HUES64 (cell line): ENCODE measurements around the gene PHYHIPL.

Experiments
- H3K27ac ChIP-seq: 2 replicates; pipeline ENCODE4 v1.7.0; 2013; ENCODE audit warnings: low read depth, low read length, inconsistent platforms
- H3K27me3 ChIP-seq: 2 replicates; pipeline ENCODE4 v1.6.1; 2013; ENCODE audit warnings: mild to moderate bottlenecking, low read length; ENCODE audit not compliant: insufficient read depth
- H3K36me3 ChIP-seq: 2 replicates; pipeline ENCODE4 v1.6.1; 2013; ENCODE audit warnings: mild to moderate bottlenecking, low read length; ENCODE audit not compliant: insufficient read depth
- H3K4me1 ChIP-seq: 2 replicates; pipeline ENCODE4 v1.6.1; 2013; ENCODE audit warnings: mild to moderate bottlenecking, low read length, moderate library complexity; ENCODE audit not compliant: insufficient read depth
- H3K4me3 ChIP-seq: 2 replicates; pipeline ENCODE4 v1.5.1; 2013; ENCODE audit warnings: mild to moderate bottlenecking, low read length, moderate library complexity
- H3K9ac ChIP-seq: 2 replicates; pipeline ENCODE4 v1.6.1; 2013; ENCODE audit warnings: mild to moderate bottlenecking, low read depth, low read length
- H3K9me3 ChIP-seq: 2 replicates; pipeline ENCODE4 v1.6.1; 2013; ENCODE audit warnings: low read depth, low read length; ENCODE audit not compliant: insufficient read depth
- WGBS: fragments of 150-250, 120-280 bp; methylation state at CpG from one replicate; pipeline ENCODE4 v1.1.7; 2013; ENCODE audit warnings: missing lambda C conversion rate; 5-methylcytosine and 5-hydroxymethylcytosine counted together

PHYHIPL gene

GRCh38 chr10:59257224-59257623 lies 80.8 kb downstream of the PHYHIPL start:
- Histone ChIP-seq H3K36me3 (no peaks in the 10 kb centered on the region), H3K4me3 (no peak overlapping the region), H3K4me1 (no peaks in the 10 kb centered on the region), H3K27ac (no peak overlapping the region), H3K27me3 (no peaks in the 10 kb centered on the region), H3K9me3 (no peaks in the 10 kb centered on the region), H3K9ac (no peak overlapping the region)
- 89% methylated on average over 1 of the region's 1 CpG for WGBS

- Histone ChIP-seq H3K27me3 (no peaks in the 10 kb centered on the region), H3K9me3 (no peaks in the 10 kb centered on the region), H3K36me3 (no peaks in the 10 kb centered on the region), H3K4me1 (no peaks in the 10 kb centered on the region), H3K9ac (no peak overlapping the region), H3K4me3 (no peak overlapping the region), H3K27ac (no peak overlapping the region)
- WGBS = 100% methylated on average over 1 of the region's 1 CpG
Observed at GRCh38 chr10:59258890-59259289, 82.4 kb downstream of the PHYHIPL start.

- Histone ChIP-seq H3K4me1 (no peaks in the 10 kb centered on the region), H3K9ac (no peak overlapping the region), H3K4me3 (no peak overlapping the region), H3K27ac (no peak overlapping the region), H3K9me3 (no peaks in the 10 kb centered on the region), H3K27me3 (no peaks in the 10 kb centered on the region), H3K36me3 (no peaks in the 10 kb centered on the region)
- WGBS = 61% methylated on average over 4 of the region's 5 CpGs
Observed at GRCh38 chr10:59265141-59265540, 88.7 kb downstream of the PHYHIPL start.

GRCh38 chr10:59266321-59266720 lies 89.9 kb downstream of the PHYHIPL start:
- WGBS = 81% methylated on average over 3 of the region's 3 CpGs

GRCh38 chr10:59268460-59268859 lies 92.0 kb downstream of the PHYHIPL start:
- Histone ChIP-seq H3K9me3 (no peaks in the 10 kb centered on the region), H3K4me1 (no peaks in the 10 kb centered on the region), H3K4me3 (no peak overlapping the region), H3K27me3 (no peaks in the 10 kb centered on the region), H3K36me3 (no peaks in the 10 kb centered on the region), H3K27ac (no peak overlapping the region), H3K9ac (no peak overlapping the region)
- 93% methylated on average over 7 of the region's 7 CpGs for WGBS

More at GRCh38 chr10:59266321-59266720, 89.9 kb downstream of the PHYHIPL start:
- Histone ChIP-seq H3K9ac (no peak overlapping the region), H3K36me3 (no peaks in the 10 kb centered on the region), H3K4me3 (no peak overlapping the region), H3K27me3 (no peaks in the 10 kb centered on the region), H3K9me3 (no peaks in the 10 kb centered on the region), H3K27ac (no peak overlapping the region), H3K4me1 (no peaks in the 10 kb centered on the region)

- Histone ChIP-seq H3K9me3 (no peaks in the 10 kb centered on the region), H3K4me1 (no peaks in the 10 kb centered on the region), H3K4me3 (no peak overlapping the region), H3K27me3 (no peaks in the 10 kb centered on the region), H3K9ac (no peak overlapping the region), H3K27ac (no peak overlapping the region), H3K36me3 (no peaks in the 10 kb centered on the region)
- WGBS = 97% methylated on average over 5 of the region's 6 CpGs
Observed at GRCh38 chr10:59269651-59270050, 93.2 kb downstream of the PHYHIPL start.

GRCh38 chr10:59270492-59270891 lies 94.0 kb downstream of the PHYHIPL start:
- no peaks in the 10 kb centered on the region for H3K27me3 ChIP-seq
- H3K4me1 ChIP-seq = no peaks in the 10 kb centered on the region
- H3K36me3 ChIP-seq = no peaks in the 10 kb centered on the region
- WGBS = 93% methylated on average over 3 of the region's 3 CpGs
- no peak overlapping the region for H3K4me3 ChIP-seq
- no peak overlapping the region for H3K27ac ChIP-seq
- no peaks in the 10 kb centered on the region for H3K9me3 ChIP-seq
- no peak overlapping the region for H3K9ac ChIP-seq

- no peaks in the 10 kb centered on the region for H3K27me3 ChIP-seq
Observed at GRCh38 chr10:59271160-59271559, 94.7 kb downstream of the PHYHIPL start.

GRCh38 chr10:59272061-59272460 lies 95.6 kb downstream of the PHYHIPL start:
- Histone ChIP-seq H3K9ac (no peak overlapping the region), H3K27ac (no peak overlapping the region), H3K27me3 (no peaks in the 10 kb centered on the region), H3K4me3 (no peak overlapping the region), H3K9me3 (no peaks in the 10 kb centered on the region), H3K36me3 (no peaks in the 10 kb centered on the region), H3K4me1 (no peaks in the 10 kb centered on the region)

More at GRCh38 chr10:59271160-59271559, 94.7 kb downstream of the PHYHIPL start:
- H3K4me3 ChIP-seq = no peak overlapping the region
- no peaks in the 10 kb centered on the region for H3K36me3 ChIP-seq
- no peaks in the 10 kb centered on the region for H3K9me3 ChIP-seq
- H3K27ac ChIP-seq = no peak overlapping the region
- H3K9ac ChIP-seq = no peak overlapping the region
- no peaks in the 10 kb centered on the region for H3K4me1 ChIP-seq
- WGBS = 84% methylated on average over 4 of the region's 4 CpGs

- Histone ChIP-seq H3K27me3 (no peaks in the 10 kb centered on the region), H3K4me1 (no peaks in the 10 kb centered on the region), H3K27ac (no peak overlapping the region), H3K4me3 (no peak overlapping the region), H3K9me3 (no peaks in the 10 kb centered on the region), H3K9ac (no peak overlapping the region), H3K36me3 (no peaks in the 10 kb centered on the region)
- 100% methylated on average over 1 of the region's 1 CpG for WGBS
Observed at GRCh38 chr10:59273445-59273844, 97.0 kb downstream of the PHYHIPL start.

GRCh38 chr10:59276133-59276532 lies 99.7 kb downstream of the PHYHIPL start:
- Histone ChIP-seq H3K27me3 (no peaks in the 10 kb centered on the region), H3K27ac (no peak overlapping the region), H3K9ac (no peak overlapping the region), H3K9me3 (no peaks in the 10 kb centered on the region), H3K4me3 (no peak overlapping the region), H3K4me1 (no peaks in the 10 kb centered on the region), H3K36me3 (no peaks in the 10 kb centered on the region)

- no peaks in the 10 kb centered on the region for H3K36me3 ChIP-seq
- no peak overlapping the region for H3K27ac ChIP-seq
- no peak overlapping the region for H3K9ac ChIP-seq
Observed at GRCh38 chr10:59276919-59277318, 100.5 kb downstream of the PHYHIPL start.

More at GRCh38 chr10:59276919-59277318, 100.5 kb downstream of the PHYHIPL start:
- H3K27me3 ChIP-seq = no peaks in the 10 kb centered on the region
- no peak overlapping the region for H3K4me3 ChIP-seq
- H3K9me3 ChIP-seq = no peaks in the 10 kb centered on the region
- no peaks in the 10 kb centered on the region for H3K4me1 ChIP-seq
